GDM1 (cell line): ENCODE measurements around the gene SMCO1.
"Not testable (repeated sequence)": the region's sequence is repeated elsewhere in the genome, so short reads cannot be mapped to it uniquely, and the experiment has no call there.

Experiments used
- DNase-seq: peaks from one replicate; lab custom pipeline; 2025; lab: John Stamatoyannopoulos, UW

Gene SMCO1

GRCh38 chr3:196514913-196515621, at the start of gene SMCO1:
TSS of gene SMCO1 (minus strand) at chr3:196515346. CDS start at chr3:196515209, 137 bp downstream.
- no peak for DNase-seq

GRCh38 chr3:196563721-196564225, 48.6 kb upstream of the SMCO1 start:
- no peak for DNase-seq

- DNase-seq, result no peak
Observed at GRCh38 chr3:196559826-196560225, 44.7 kb upstream of the SMCO1 start.

GRCh38 chr3:196558476-196558875, 43.3 kb upstream of the SMCO1 start:
- DNase-seq, result no peak

GRCh38 chr3:196557236-196557635, 42.1 kb upstream of the SMCO1 start:
- no peak for DNase-seq

GRCh38 chr3:196555295-196555694, 40.1 kb upstream of the SMCO1 start:
- no peak for DNase-seq

- peak; percentile 68 for DNase-seq
Observed at GRCh38 chr3:196554205-196554604, 39.1 kb upstream of the SMCO1 start.

GRCh38 chr3:196553551-196553950, 38.4 kb upstream of the SMCO1 start:
- DNase-seq, result no peak

GRCh38 chr3:196552253-196552652, 37.1 kb upstream of the SMCO1 start:
- no peak for DNase-seq

GRCh38 chr3:196550172-196550571, 35.0 kb upstream of the SMCO1 start:
- not testable (repeated sequence) for DNase-seq

GRCh38 chr3:196549312-196549711, 34.2 kb upstream of the SMCO1 start:
- DNase-seq, result not testable (repeated sequence)

- DNase-seq, result no peak
Observed at GRCh38 chr3:196547067-196547466, 31.9 kb upstream of the SMCO1 start.

GRCh38 chr3:196546537-196546936, 31.4 kb upstream of the SMCO1 start:
- DNase-seq, result no peak

GRCh38 chr3:196544491-196544992, 29.4 kb upstream of the SMCO1 start:
- no peak for DNase-seq

- DNase-seq, result no peak
Observed at GRCh38 chr3:196541684-196542445, 26.7 kb upstream of the SMCO1 start.

- DNase-seq, result no peak
Observed at GRCh38 chr3:196537319-196537984, 22.3 kb upstream of the SMCO1 start.

GRCh38 chr3:196533260-196533681, 18.1 kb upstream of the SMCO1 start:
- DNase-seq, result no peak

GRCh38 chr3:196531418-196531817, 16.3 kb upstream of the SMCO1 start:
- DNase-seq, result no peak

- DNase-seq, result peak; percentile 61
Observed at GRCh38 chr3:196528639-196529233, 13.6 kb upstream of the SMCO1 start.

- no peak for DNase-seq
Observed at GRCh38 chr3:196525141-196525540, 10.0 kb upstream of the SMCO1 start.

GRCh38 chr3:196524527-196524926, 9.4 kb upstream of the SMCO1 start:
- DNase-seq, result peak; percentile 46

- DNase-seq, result no peak
Observed at GRCh38 chr3:196523841-196524240, 8.7 kb upstream of the SMCO1 start.
